Prostate gland (tissue), 2 donors: ENCODE data around the gene CSMD2. TPM values are rescaled to one million over a fixed set of nuclear protein-coding genes. Genes with fewer than 3 reads are reported as not detected.

Experiments
- DNase-seq: peaks from one replicate; pipeline ENCODE4 v3.0.0-alpha.2; 2019; ENCODE audit warnings: low spot score
- H3K27ac ChIP-seq, 2 donors: fragments of 200-600 bp; sonication (generic); 2 replicates each; pipeline ENCODE4 v1.5.1; 2017 to 2019
- H3K27me3 ChIP-seq: fragments of 200-600 bp; sonication (generic); replicated peaks from 2 replicates; pipeline ENCODE4 v1.5.1; 2019; ENCODE audit not compliant: insufficient read depth
- H3K36me3 ChIP-seq, 2 donors: fragments of 200-600 bp; sonication (generic); 1 replicate in 1 of 2; 2 replicates in 1 of 2; pipeline versions ENCODE4 v1.5.1 to v1.8.1; 2017 to 2019
- H3K4me1 ChIP-seq: fragments of 200-600 bp; sonication (generic); replicated peaks from 2 replicates; pipeline ENCODE4 v1.5.1; 2019
- H3K4me3 ChIP-seq, 2 donors: fragments of 200-600 bp; sonication (generic); 2 replicates each; pipeline ENCODE4 v1.5.1; 2017 to 2019
- H3K9me3 ChIP-seq: fragments of 200-600 bp; sonication (generic); 2 replicates; pipeline ENCODE4 v1.5.1; 2017
- CTCF ChIP-seq, 4 experiments: fragments of 200-600 bp in 2 of 4; fragments of 450-650 bp in 2 of 4; sonication (generic) in 2 of 4; IDR thresholded peaks; 1 replicate in 3 of 4; 2 replicates in 1 of 4; pipeline ENCODE4 v1.5.1; 2016 to 2019; ENCODE audit warnings: antibody characterized with exemption in 4 of 4, mild to moderate bottlenecking in 2 of 4, moderate library complexity in 2 of 4
- POLR2A ChIP-seq: fragments of 450-650 bp; IDR thresholded peaks from one replicate; pipeline ENCODE4 v1.6.1; 2016; ENCODE audit warnings: antibody characterized with exemption, mild to moderate bottlenecking
- POLR2AphosphoS5 ChIP-seq: sonication (generic); formaldehyde crosslinking; IDR thresholded peaks from one replicate; pipeline ENCODE4 v1.6.1; 2017; ENCODE audit warnings: antibody characterized with exemption
- WGBS: methylation state at CpG from one replicate; pipeline ENCODE4 v1.1.5; 2018; 5-methylcytosine and 5-hydroxymethylcytosine counted together
- intact Hi-C: fragments of 100-400 bp; cut with DNase I; formaldehyde crosslinking; loops from one replicate; pipeline ENCODE4 v1.14.2; 2022
- total RNA-seq, 2 donors: library from RNA; depleted of rRNA; stranded (reverse); fragments of >200 nt; gene quantifications; one replicate each; pipeline ENCODE4 v1.1.0, GENCODE V29; 2016

Gene CSMD2
- total RNA-seq, 2 donors from 2014 or later: 0.14 to 5.5 TPM

- 90% methylated on average over 5 of the region's 5 CpGs for whole genome bisulfite sequencing
- Histone ChIP-seq H3K4me1 (no peaks in the 10 kb centered on the region), H3K27ac (no peak overlapping the region), H3K9me3 (no peaks in the 10 kb centered on the region), H3K36me3 (no peaks in the 10 kb centered on the region), H3K4me3 (no peak overlapping the region), H3K27me3 (no peaks in the 10 kb centered on the region)
- intact Hi-C loops: no loop called here
- no peak for DNase-seq
- no peak for TF ChIP-seq CTCF (IDR thresholded peaks at IDR 0.05)
- no peak for TF ChIP-seq POLR2A
- TF ChIP-seq POLR2AphosphoS5: no peak
These were observed 310.9 kb downstream of the CSMD2 start for GRCh38 chr1:33854091-33854490.

- H3K36me3 ChIP-seq: no peaks in the 10 kb centered on the region
- no peaks in the 10 kb centered on the region for H3K4me1 ChIP-seq
- no peak overlapping the region for H3K27ac ChIP-seq
- WGBS: 24% methylated on average over 1 of the region's 1 CpG
- H3K9me3 ChIP-seq: no peaks in the 10 kb centered on the region
- no peak overlapping the region for H3K4me3 ChIP-seq
- DNase-seq: no peak
- no peaks in the 10 kb centered on the region for H3K27me3 ChIP-seq
- no peak for TF ChIP-seq POLR2A
- no peak for TF ChIP-seq CTCF (IDR thresholded peaks at IDR 0.05)
- no peak for TF ChIP-seq POLR2AphosphoS5
- intact Hi-C loops: no loop called here
These were observed 311.6 kb downstream of the CSMD2 start for GRCh38 chr1:33853431-33853830.

GRCh38 chr1:33852711-33853110, 312.3 kb downstream of the CSMD2 start:
- Histone ChIP-seq H3K4me3 (no peak overlapping the region), H3K9me3 (no peaks in the 10 kb centered on the region), H3K4me1 (no peaks in the 10 kb centered on the region), H3K27me3 (no peaks in the 10 kb centered on the region), H3K36me3 (no peaks in the 10 kb centered on the region), H3K27ac (no peak overlapping the region)
- intact Hi-C loops: no loop called here
- TF ChIP-seq POLR2A: no peak
- no peak for TF ChIP-seq CTCF (IDR thresholded peaks at IDR 0.05)
- no peak for TF ChIP-seq POLR2AphosphoS5
- no peak for DNase-seq

GRCh38 chr1:33850481-33850880, 314.5 kb downstream of the CSMD2 start:
- intact Hi-C loops: no loop called here
- WGBS: 80% methylated on average over 1 of the region's 1 CpG
- TF ChIP-seq POLR2A (no peak), CTCF (IDR thresholded peaks at IDR 0.05) (no peak), POLR2AphosphoS5 (no peak)

GRCh38 chr1:33849211-33849610, 315.8 kb downstream of the CSMD2 start:
- no peak for DNase-seq
- Histone ChIP-seq H3K9me3 (no peaks in the 10 kb centered on the region), H3K4me1 (no peaks in the 10 kb centered on the region), H3K36me3 (no peaks in the 10 kb centered on the region), H3K27me3 (no peaks in the 10 kb centered on the region), H3K4me3 (no peak overlapping the region), H3K27ac (no peak overlapping the region)
- TF ChIP-seq POLR2A: no peak
- TF ChIP-seq CTCF (IDR thresholded peaks at IDR 0.05): no peak
- TF ChIP-seq POLR2AphosphoS5: no peak
- WGBS: 86% methylated on average over 1 of the region's 1 CpG
- intact Hi-C loops: no loop called here

More at GRCh38 chr1:33850481-33850880, 314.5 kb downstream of the CSMD2 start:
- DNase-seq: no peak
- no peaks in the 10 kb centered on the region for H3K36me3 ChIP-seq
- H3K27me3 ChIP-seq: no peaks in the 10 kb centered on the region
- H3K4me1 ChIP-seq: no peaks in the 10 kb centered on the region
- H3K27ac ChIP-seq: no peak overlapping the region
- no peak overlapping the region for H3K4me3 ChIP-seq
- no peaks in the 10 kb centered on the region for H3K9me3 ChIP-seq
